Spleen (tissue), 11 donors: ENCODE data around the gene ICAM1. TPM values are rescaled to one million over a fixed set of nuclear protein-coding genes. Genes with fewer than 3 reads are reported as not detected.
"Not testable (repeated sequence)": the region's sequence is repeated elsewhere in the genome, so short reads cannot be mapped to it uniquely, and the experiment has no call there.

ENCODE experiments used
- DNase-seq: peaks from one replicate; pipeline ENCODE4 v3.0.0-alpha.2; 2020
- H3K27ac ChIP-seq, 8 donors: fragments of 200-600 bp; sonication (generic) in 7 of 8; 1 replicate in 4 of 8; 2 replicates in 4 of 8; pipeline versions ENCODE4 v1.5.0 to v1.8.0; 2016 to 2021; ENCODE audit warnings: inconsistent platforms in 4 of 8, mild to moderate bottlenecking in 4 of 8, moderate library complexity in 1 of 8
- H3K27me3 ChIP-seq, 7 donors: fragments of 200-600 bp; sonication (generic) in 6 of 7; replicated peaks in 1 of 7; 1 replicate in 4 of 7; 2 replicates in 3 of 7; pipeline versions ENCODE4 v1.5.0 to v1.8.0; 2016 to 2021; ENCODE audit warnings: inconsistent platforms in 3 of 7, mild to moderate bottlenecking in 1 of 7
- H3K36me3 ChIP-seq, 6 donors: fragments of 200-600 bp; sonication (generic) in 5 of 6; 1 replicate in 4 of 6; 2 replicates in 2 of 6; pipeline versions ENCODE4 v1.5.0 to v1.8.0; 2016 to 2021; ENCODE audit warnings: inconsistent platforms in 2 of 6
- H3K4me1 ChIP-seq, 6 donors: fragments of 200-600 bp; sonication (generic) in 5 of 6; 1 replicate in 3 of 6; 2 replicates in 3 of 6; pipeline versions ENCODE4 v1.5.0 to v1.8.0; 2016 to 2021; ENCODE audit warnings: inconsistent platforms in 3 of 6
- H3K4me3 ChIP-seq, 8 donors: fragments of 200-600 bp; sonication (generic) in 7 of 8; 1 replicate in 4 of 8; 2 replicates in 4 of 8; pipeline versions ENCODE4 v1.5.0 to v1.8.0; 2016 to 2021; ENCODE audit warnings: inconsistent platforms in 4 of 8, mild to moderate bottlenecking in 4 of 8, moderate library complexity in 2 of 8
- H3K9me3 ChIP-seq, 8 donors: fragments of 200-600 bp; sonication (generic) in 7 of 8; 1 replicate in 4 of 8; 2 replicates in 4 of 8; pipeline versions ENCODE4 v1.5.0 to v1.8.0; 2016 to 2021; ENCODE audit warnings: inconsistent platforms in 4 of 8
- POLR2A ChIP-seq, 3 donors: fragments of 450-650 bp; IDR thresholded peaks; one replicate each; pipeline ENCODE4 v1.5.1; 2017; ENCODE audit warnings: antibody characterized with exemption in 3 of 3, mild to moderate bottlenecking in 1 of 3
- POLR2AphosphoS5 ChIP-seq, 3 donors: sonication (generic); formaldehyde crosslinking; IDR thresholded peaks; one replicate each; pipeline ENCODE4 v1.5.1; 2017; ENCODE audit warnings: antibody characterized with exemption in 3 of 3
- WGBS, 5 donors: extraction: QIAGEN DNeasy Blood & Tissue Kit in 3 of 5; methylation state at CpG; one replicate each; pipeline versions ENCODE4 v1.1.5 to v1.1.7; 2013 to 2018; 5-methylcytosine and 5-hydroxymethylcytosine counted together
- intact Hi-C: fragments of 100-400 bp; cut with DNase I; formaldehyde crosslinking; loops from one replicate; pipeline ENCODE4 v1.15.0; 2023; ENCODE audit warnings: low total_unique reads
- polyA plus RNA-seq, 3 donors: library from polyadenylated mRNA; stranded (reverse); fragments of 200-250 nt; gene quantifications; one replicate each; pipeline ENCODE4 v1.2.1, GENCODE V29; 2013
- total RNA-seq, 7 donors: library from RNA; depleted of rRNA in 3 of 7; stranded (reverse); fragments of >200 nt in 3 of 7; fragmentation: NEBNext Ultra II Directional in 4 of 7; extraction: Animal tissue kit (Norgen Biotek cat#: 25700) in 4 of 7; gene quantifications; one replicate each; pipeline versions ENCODE4 v1.1.0 to v1.2.1, GENCODE V29; 2016 to 2021
- TF ChIP-seq, protein P1 (sequence below), 11 experiments: fragments of 200-600 bp in 7 of 11; fragments of 450-650 bp in 4 of 11; sonication (generic) in 4 of 11; IDR thresholded peaks in 8 of 11; conservative IDR thresholded peaks in 3 of 11; 1 replicate in 7 of 11; 2 replicates in 4 of 11; pipeline versions ENCODE4 v1.4.0 to v1.8.0; 2016 to 2021; ENCODE audit warnings: antibody characterized with exemption in 11 of 11, inconsistent platforms in 4 of 11, mild to moderate bottlenecking in 1 of 11
- donor health status: healthy with polysubstance abuse.
- donor health status: DM: no; HTN: no; CAD: no; lungs with moderate emphysema.
- donor health status: DM: no; HTN: no; CAD: no.
- donor health status: Bipolar disorder and iron deficiency.
- donor health status: healthy.
- donor health status: DM: no; HTN: no; CAD: no.
- donor health status: DM: yes; HTN: yes; CAD: no.

Gene ICAM1
- total and polyA plus RNA-seq, 10 donors: 12.8 to 163 (median 98.2) TPM

DNA sequence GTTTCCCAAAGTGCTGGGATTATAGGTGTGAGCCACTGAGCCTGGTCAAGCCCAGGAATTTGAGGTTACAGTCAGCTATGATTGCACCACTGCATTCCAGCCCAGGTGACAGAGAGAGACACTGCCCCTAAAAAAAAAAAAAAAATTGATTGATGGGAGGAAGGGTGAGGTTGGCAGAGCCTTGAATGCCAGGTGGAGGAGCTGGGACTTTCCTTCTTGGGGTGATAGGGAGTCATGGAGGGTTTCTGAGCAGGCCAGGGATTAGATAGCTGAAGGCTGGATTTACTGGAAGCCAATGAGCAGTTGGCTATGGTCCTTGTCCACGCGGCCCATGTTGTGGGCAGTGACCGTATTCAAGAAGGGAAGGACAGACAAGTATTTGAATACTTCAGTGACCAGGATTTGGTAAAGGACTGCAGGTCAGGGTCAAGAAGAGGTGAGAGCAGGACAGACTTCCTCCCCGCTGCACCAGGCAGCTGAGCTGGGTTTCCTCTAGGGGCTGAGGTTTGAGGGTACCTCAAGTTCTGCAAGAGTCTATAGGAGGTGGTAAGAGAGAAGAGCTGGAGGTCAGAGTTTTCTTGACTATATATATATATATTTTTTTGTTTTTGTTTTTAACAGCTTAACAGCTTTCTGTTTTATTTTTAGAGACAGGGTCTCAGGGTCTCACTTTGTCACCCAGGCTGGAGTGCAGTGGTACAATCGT is 9.0 kb downstream of the ICAM1 start:
- DNase-seq: no peak
- H3K36me3 ChIP-seq: peaks cover 0 to 100% (median 79%) of the 10 kb centered on the region in 6 donors
- H3K4me3 ChIP-seq: no peak overlapping the region
- TF ChIP-seq POLR2A (IDR thresholded peaks at IDR 0.05) (no peak), POLR2AphosphoS5 (IDR thresholded peaks at IDR 0.05) (peak in 1 of 3 donors; percentile 6)
- WGBS, 5 donors: 40 to 51% (median 48%) methylated on average over 5 of the region's 5 CpGs
- peaks cover 14 to 97% (median 65%) of the 10 kb centered on the region in 6 donors for H3K4me1 ChIP-seq
- peak overlapping the region in 6 of 8 donors; percentile 25 to 70 (median 30) for H3K27ac ChIP-seq
- intact Hi-C loops: loop anchor here (10.0 kb wide), 1 partner anchor 55 kb away; the partner anchor contains the start of genes ICAM3 and RAVER1
- no peaks in the 10 kb centered on the region for H3K9me3 ChIP-seq
- no peaks in the 10 kb centered on the region for H3K27me3 ChIP-seq

DNA sequence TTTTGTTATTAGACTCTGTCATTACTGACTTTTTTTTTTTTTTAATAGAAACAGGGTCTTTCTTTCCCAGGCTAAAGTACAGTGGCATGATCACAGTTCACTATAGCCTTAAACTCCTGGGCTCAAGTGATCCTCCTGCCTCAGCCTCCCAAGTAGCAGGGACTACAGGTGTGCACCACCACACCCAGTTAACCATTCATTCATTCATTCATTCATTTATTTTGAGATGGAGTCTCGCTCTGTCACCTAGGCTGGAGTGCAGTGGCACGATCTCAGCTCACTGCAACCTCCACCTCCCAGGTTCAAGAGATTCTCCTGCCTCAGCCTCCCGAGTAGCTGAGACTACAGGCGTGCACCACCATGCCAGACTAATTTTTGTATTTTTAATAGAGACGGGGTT is 11.1 kb downstream of the ICAM1 start:
- intact Hi-C loops: not testable (repeated sequence)
- 90 to 95% (median 94%) methylated on average over 5 of the region's 5 CpGs for WGBS, 5 donors

DNA sequence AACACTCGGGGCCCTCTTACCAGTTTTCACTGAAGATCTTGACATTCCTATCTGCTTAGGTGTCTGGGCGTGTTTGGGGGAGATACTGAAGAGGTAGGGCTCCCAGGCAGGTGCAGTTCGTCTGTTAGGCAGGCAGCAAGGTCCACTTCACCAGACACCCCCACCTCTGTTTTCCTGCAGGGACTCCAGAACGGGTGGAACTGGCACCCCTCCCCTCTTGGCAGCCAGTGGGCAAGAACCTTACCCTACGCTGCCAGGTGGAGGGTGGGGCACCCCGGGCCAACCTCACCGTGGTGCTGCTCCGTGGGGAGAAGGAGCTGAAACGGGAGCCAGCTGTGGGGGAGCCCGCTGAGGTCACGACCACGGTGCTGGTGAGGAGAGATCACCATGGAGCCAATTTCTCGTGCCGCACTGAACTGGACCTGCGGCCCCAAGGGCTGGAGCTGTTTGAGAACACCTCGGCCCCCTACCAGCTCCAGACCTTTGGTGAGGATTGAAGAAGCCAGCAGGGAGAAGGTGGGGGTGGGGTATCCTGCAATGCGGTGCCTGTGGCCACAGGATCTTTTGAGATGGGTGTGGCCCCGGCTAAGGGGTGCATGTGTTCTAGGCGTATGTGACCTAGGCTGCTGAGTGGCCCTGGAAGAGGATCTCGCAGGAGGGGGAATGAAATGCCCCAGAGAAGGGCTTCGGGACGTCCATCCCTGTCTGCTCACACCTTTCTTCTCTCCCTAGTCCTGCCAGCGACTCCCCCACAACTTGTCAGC is 12.6 kb downstream of the ICAM1 start:
- peak overlapping the region in 1 of 8 donors; percentile 8 for H3K27ac ChIP-seq
- intact Hi-C loops: no loop called here
- H3K4me1 ChIP-seq: peaks cover 34 to 97% (median 68%) of the 10 kb centered on the region in 6 donors

More for the DNA sequence above, 11.1 kb downstream of the ICAM1 start:
- H3K27me3 ChIP-seq, DNase-seq, H3K9me3 ChIP-seq, H3K27ac ChIP-seq, H3K4me3 ChIP-seq: not testable (repeated sequence)
- H3K36me3 ChIP-seq: peaks cover 3 to 93% (median 74%) of the 10 kb centered on the region in 6 donors
- peaks cover 26 to 97% (median 67%) of the 10 kb centered on the region in 6 donors for H3K4me1 ChIP-seq

DNA sequence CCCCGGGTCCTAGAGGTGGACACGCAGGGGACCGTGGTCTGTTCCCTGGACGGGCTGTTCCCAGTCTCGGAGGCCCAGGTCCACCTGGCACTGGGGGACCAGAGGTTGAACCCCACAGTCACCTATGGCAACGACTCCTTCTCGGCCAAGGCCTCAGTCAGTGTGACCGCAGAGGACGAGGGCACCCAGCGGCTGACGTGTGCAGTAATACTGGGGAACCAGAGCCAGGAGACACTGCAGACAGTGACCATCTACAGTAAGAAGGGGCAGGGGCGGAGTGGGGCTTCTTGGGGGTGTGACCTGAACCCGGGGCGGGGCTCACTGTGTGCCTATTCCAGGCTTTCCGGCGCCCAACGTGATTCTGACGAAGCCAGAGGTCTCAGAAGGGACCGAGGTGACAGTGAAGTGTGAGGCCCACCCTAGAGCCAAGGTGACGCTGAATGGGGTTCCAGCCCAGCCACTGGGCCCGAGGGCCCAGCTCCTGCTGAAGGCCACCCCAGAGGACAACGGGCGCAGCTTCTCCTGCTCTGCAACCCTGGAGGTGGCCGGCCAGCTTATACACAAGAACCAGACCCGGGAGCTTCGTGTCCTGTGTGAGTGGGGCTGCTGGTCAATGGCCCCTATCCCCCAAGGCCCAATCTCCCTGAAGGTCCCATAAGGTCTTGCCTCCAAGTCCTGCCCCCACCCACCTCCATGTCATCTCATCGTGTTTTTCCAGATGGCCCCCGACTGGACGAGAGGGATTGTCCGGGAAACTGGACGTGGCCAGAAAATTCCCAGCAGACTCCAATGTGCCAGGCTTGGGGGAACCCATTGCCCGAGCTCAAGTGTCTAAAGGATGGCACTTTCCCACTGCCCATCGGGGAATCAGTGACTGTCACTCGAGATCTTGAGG is 13.4 kb downstream of the ICAM1 start:
- TF ChIP-seq, protein P1, sequence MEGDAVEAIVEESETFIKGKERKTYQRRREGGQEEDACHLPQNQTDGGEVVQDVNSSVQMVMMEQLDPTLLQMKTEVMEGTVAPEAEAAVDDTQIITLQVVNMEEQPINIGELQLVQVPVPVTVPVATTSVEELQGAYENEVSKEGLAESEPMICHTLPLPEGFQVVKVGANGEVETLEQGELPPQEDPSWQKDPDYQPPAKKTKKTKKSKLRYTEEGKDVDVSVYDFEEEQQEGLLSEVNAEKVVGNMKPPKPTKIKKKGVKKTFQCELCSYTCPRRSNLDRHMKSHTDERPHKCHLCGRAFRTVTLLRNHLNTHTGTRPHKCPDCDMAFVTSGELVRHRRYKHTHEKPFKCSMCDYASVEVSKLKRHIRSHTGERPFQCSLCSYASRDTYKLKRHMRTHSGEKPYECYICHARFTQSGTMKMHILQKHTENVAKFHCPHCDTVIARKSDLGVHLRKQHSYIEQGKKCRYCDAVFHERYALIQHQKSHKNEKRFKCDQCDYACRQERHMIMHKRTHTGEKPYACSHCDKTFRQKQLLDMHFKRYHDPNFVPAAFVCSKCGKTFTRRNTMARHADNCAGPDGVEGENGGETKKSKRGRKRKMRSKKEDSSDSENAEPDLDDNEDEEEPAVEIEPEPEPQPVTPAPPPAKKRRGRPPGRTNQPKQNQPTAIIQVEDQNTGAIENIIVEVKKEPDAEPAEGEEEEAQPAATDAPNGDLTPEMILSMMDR (IDR thresholded peaks at IDR 0.05 in 8 of 11, conservative IDR thresholded peaks at IDR 0.05 in 3 of 11): no peak
- TF ChIP-seq POLR2AphosphoS5 (IDR thresholded peaks at IDR 0.05): peak; percentile 34 to 59 (median 53)
- intact Hi-C loops: no loop called here
- 91 to 93% (median 92%) methylated on average over 27 to 34 of the region's 34 CpGs for WGBS, 5 donors
- H3K9me3 ChIP-seq: no peaks in the 10 kb centered on the region
- H3K27ac ChIP-seq: no peak overlapping the region
- H3K36me3 ChIP-seq: peaks cover 3 to 71% (median 51%) of the 10 kb centered on the region in 6 donors
- H3K4me1 ChIP-seq: peaks cover 37 to 97% (median 69%) of the 10 kb centered on the region in 6 donors
- H3K27me3 ChIP-seq: peaks cover under 1 to 27% (median 21%) of the 10 kb centered on the region in 7 donors
- no peak for DNase-seq
- no peak overlapping the region for H3K4me3 ChIP-seq

More for the DNA sequence above, 12.6 kb downstream of the ICAM1 start:
- DNase-seq: no peak
- WGBS, 5 donors: 84 to 89% (median 85%) methylated on average over 23 of the region's 23 CpGs
- TF ChIP-seq POLR2A (IDR thresholded peaks at IDR 0.05) (no peak), POLR2AphosphoS5 (IDR thresholded peaks at IDR 0.05) (peak in 1 of 3 donors; percentile 50)
- TF ChIP-seq, protein P1 (IDR thresholded peaks at IDR 0.05 in 8 of 11, conservative IDR thresholded peaks at IDR 0.05 in 3 of 11): no peak
- Histone ChIP-seq H3K27me3 (peaks cover 0 to 19% (median 13%) of the 10 kb centered on the region in 7 donors), H3K36me3 (peaks cover 3 to 79% (median 59%) of the 10 kb centered on the region in 6 donors), H3K4me3 (no peak overlapping the region), H3K9me3 (no peaks in the 10 kb centered on the region)
